ENCODE data around the gene EN2.

DNA sequence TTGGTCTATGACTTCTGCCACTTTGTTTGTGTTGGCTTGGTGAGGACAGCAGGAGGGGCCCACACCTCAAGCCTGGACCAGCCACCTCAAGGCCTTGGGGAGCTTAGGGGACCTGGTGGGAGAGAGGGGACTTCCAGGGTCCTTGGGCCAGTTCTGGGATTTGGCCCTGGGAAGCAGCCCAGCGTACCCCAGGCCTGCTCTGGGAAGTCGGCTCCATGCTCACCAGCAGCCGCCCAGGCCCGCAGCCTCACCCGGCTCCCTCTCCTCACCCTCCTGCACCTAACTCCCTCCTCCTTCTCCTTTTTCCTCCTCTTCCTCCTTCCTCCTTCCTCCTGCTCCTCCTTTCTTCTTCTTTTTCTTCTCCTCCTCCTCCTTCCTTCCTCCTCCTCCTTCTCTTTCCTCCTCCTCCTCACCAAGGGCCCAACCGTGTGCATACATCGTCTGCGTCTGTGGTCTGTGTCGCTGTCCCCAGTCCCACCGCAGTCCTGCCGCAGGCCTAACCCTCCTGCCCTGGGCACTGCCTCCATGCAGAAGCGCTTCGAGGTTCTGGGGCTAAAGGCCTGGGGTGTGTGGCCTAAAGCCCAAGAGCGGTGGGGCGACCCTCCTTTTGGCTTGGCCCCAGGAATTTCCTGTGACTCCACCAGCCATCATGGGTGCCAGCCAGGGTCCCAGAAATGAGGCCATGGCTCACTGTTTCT lies 5.3 kb downstream of the EN2 start:
- TF ChIP-seq CREB1 (IDR thresholded peaks at IDR 0.05) (no peak), CREB1 (CRISPR knock-in tag; IDR thresholded peaks at IDR 0.05) (no peak), ZNF138 (CRISPR knock-in tag; IDR thresholded peaks at IDR 0.05; ENCODE audit: low read depth) (no peak), ZNF180 (CRISPR knock-in tag; IDR thresholded peaks at IDR 0.05; ENCODE audit: borderline replicate concordance, low read depth) (no peak), SP2 (CRISPR knock-in tag; IDR thresholded peaks at IDR 0.05) (no peak), ZNF331 (CRISPR knock-in tag; IDR thresholded peaks at IDR 0.05) (no peak), ASH2L (IDR thresholded peaks at IDR 0.05; ENCODE audit: insufficient read length, low read depth, low read length) (no peak), SETDB1 (CRISPR knock-in tag; IDR thresholded peaks at IDR 0.05; ENCODE audit: borderline replicate concordance) (no peak), EP300 (IDR thresholded peaks at IDR 0.05; ENCODE audit: low read depth in 2 of 2, low read length in 2 of 2) (no peak), EP300 (CRISPR knock-in tag; IDR thresholded peaks at IDR 0.05; ENCODE audit: borderline replicate concordance) (no peak), ZNF256 (CRISPR knock-in tag; conservative IDR thresholded peaks at IDR 0.05) (no peak)
- TF ChIP-seq, protein P1, sequence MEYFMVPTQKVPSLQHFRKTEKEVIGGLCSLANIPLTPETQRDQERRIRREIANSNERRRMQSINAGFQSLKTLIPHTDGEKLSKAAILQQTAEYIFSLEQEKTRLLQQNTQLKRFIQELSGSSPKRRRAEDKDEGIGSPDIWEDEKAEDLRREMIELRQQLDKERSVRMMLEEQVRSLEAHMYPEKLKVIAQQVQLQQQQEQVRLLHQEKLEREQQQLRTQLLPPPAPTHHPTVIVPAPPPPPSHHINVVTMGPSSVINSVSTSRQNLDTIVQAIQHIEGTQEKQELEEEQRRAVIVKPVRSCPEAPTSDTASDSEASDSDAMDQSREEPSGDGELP (IDR thresholded peaks at IDR 0.05; ENCODE audit: borderline replicate concordance, low read depth) = no peak
- TF ChIP-seq, protein P2, sequence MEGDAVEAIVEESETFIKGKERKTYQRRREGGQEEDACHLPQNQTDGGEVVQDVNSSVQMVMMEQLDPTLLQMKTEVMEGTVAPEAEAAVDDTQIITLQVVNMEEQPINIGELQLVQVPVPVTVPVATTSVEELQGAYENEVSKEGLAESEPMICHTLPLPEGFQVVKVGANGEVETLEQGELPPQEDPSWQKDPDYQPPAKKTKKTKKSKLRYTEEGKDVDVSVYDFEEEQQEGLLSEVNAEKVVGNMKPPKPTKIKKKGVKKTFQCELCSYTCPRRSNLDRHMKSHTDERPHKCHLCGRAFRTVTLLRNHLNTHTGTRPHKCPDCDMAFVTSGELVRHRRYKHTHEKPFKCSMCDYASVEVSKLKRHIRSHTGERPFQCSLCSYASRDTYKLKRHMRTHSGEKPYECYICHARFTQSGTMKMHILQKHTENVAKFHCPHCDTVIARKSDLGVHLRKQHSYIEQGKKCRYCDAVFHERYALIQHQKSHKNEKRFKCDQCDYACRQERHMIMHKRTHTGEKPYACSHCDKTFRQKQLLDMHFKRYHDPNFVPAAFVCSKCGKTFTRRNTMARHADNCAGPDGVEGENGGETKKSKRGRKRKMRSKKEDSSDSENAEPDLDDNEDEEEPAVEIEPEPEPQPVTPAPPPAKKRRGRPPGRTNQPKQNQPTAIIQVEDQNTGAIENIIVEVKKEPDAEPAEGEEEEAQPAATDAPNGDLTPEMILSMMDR (CRISPR knock-in tag; IDR thresholded peaks at IDR 0.05) = no peak
- TF ChIP-seq, protein P3, sequence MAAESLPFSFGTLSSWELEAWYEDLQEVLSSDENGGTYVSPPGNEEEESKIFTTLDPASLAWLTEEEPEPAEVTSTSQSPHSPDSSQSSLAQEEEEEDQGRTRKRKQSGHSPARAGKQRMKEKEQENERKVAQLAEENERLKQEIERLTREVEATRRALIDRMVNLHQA (CRISPR knock-in tag; IDR thresholded peaks at IDR 0.05) = no peak
- TF ChIP-seq, protein P4, sequence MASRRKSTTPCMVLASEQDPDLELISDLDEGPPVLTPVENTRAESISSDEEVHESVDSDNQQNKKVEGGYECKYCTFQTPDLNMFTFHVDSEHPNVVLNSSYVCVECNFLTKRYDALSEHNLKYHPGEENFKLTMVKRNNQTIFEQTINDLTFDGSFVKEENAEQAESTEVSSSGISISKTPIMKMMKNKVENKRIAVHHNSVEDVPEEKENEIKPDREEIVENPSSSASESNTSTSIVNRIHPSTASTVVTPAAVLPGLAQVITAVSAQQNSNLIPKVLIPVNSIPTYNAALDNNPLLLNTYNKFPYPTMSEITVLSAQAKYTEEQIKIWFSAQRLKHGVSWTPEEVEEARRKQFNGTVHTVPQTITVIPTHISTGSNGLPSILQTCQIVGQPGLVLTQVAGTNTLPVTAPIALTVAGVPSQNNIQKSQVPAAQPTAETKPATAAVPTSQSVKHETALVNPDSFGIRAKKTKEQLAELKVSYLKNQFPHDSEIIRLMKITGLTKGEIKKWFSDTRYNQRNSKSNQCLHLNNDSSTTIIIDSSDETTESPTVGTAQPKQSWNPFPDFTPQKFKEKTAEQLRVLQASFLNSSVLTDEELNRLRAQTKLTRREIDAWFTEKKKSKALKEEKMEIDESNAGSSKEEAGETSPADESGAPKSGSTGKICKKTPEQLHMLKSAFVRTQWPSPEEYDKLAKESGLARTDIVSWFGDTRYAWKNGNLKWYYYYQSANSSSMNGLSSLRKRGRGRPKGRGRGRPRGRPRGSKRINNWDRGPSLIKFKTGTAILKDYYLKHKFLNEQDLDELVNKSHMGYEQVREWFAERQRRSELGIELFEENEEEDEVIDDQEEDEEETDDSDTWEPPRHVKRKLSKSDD (CRISPR knock-in tag; IDR thresholded peaks at IDR 0.05; ENCODE audit: low read depth) = no peak

All from HepG2 (cell line).